ENCODE measurements around the gene DEFB129. TPM values are rescaled to one million over a fixed set of nuclear protein-coding genes. Genes with fewer than 3 reads are reported as not detected.
"Not testable (repeated sequence)": the region's sequence is repeated elsewhere in the genome, so short reads cannot be mapped to it uniquely, and the experiment has no call there.

Gene DEFB129
- total RNA-seq, 1 donor from 2014 or later = not detected

DNA sequence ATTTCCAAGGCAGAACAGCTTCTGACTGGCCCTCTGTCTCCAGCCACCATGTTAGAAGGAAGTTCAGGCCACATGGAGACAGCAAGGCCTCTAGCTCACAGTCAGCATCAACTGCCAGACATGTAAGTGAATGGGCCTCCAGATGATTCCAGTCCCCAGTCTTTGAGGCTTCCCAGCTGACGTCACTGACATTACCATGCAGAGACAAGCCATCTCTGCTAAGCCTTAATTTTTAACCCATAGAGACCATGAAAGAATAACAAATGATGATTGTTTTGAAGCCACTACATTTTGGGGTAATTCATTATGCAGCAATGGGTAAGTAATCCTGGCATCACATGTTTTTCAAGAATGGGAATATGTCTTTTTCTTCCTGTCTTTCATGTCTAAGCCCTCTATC is 11.3 kb upstream of the DEFB129 start:
- no peaks in the 10 kb centered on the region for H3K4me1 Mint-ChIP-seq
- H3K4me3 Mint-ChIP-seq = no peak overlapping the region
- H3K27me3 Mint-ChIP-seq = peaks cover 24% of the 10 kb centered on the region
- ChIA-PET CTCF (interaction anchor here (1.0 kb wide), 1 partner anchor 51 kb away, joined by 4 read pairs; no protein-coding TSS in a partner anchor), POLR2A (no interaction called here)
- no peaks in the 10 kb centered on the region for H3K36me3 Mint-ChIP-seq (ENCODE audit: low read depth)
- intact Hi-C loops (cut with micrococcal nuclease) = no loop called here
- H3K27ac Mint-ChIP-seq = no peak overlapping the region
- H3K9me3 Mint-ChIP-seq = no peaks in the 10 kb centered on the region
- DNase-seq = no peak
- no peak for ATAC-seq (ENCODE audit: low read depth)
- TF ChIP-seq, protein P1, sequence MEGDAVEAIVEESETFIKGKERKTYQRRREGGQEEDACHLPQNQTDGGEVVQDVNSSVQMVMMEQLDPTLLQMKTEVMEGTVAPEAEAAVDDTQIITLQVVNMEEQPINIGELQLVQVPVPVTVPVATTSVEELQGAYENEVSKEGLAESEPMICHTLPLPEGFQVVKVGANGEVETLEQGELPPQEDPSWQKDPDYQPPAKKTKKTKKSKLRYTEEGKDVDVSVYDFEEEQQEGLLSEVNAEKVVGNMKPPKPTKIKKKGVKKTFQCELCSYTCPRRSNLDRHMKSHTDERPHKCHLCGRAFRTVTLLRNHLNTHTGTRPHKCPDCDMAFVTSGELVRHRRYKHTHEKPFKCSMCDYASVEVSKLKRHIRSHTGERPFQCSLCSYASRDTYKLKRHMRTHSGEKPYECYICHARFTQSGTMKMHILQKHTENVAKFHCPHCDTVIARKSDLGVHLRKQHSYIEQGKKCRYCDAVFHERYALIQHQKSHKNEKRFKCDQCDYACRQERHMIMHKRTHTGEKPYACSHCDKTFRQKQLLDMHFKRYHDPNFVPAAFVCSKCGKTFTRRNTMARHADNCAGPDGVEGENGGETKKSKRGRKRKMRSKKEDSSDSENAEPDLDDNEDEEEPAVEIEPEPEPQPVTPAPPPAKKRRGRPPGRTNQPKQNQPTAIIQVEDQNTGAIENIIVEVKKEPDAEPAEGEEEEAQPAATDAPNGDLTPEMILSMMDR (IDR thresholded peaks at IDR 0.05) = no peak

DNA sequence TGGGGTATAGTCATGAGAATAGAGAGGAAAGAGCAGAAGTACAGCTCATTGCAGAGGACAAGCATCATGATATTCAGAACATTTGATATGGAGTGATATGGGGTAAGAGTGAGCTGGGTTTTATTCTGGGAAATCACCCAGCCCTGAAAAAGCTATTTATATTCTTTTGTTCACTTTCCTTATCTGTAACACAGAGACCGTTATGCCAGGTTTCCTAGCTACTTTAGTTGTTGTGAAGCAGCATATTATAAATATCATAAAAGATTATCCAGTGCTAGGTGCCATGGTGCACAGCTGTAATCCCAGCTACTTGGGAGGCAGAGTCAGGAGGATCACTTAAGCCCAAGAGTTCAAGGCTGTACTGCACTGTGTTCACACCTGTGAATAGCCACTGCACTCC is 9.8 kb upstream of the DEFB129 start:
- no peaks in the 10 kb centered on the region for H3K9me3 Mint-ChIP-seq
- H3K36me3 Mint-ChIP-seq (ENCODE audit: low read depth) = no peaks in the 10 kb centered on the region
- TF ChIP-seq, protein P1 (IDR thresholded peaks at IDR 0.05) = no peak
- DNase-seq (no peak), ATAC-seq (ENCODE audit: low read depth) (no peak)
- no peak overlapping the region for H3K4me3 Mint-ChIP-seq
- intact Hi-C loops (cut with micrococcal nuclease) = no loop called here
- ChIA-PET CTCF (interaction anchor here (1.6 kb wide), 1 partner anchor 49 kb away, joined by 6 read pairs; no protein-coding TSS in a partner anchor), POLR2A (no interaction called here)
- no peaks in the 10 kb centered on the region for H3K4me1 Mint-ChIP-seq
- no peak overlapping the region for H3K27ac Mint-ChIP-seq
- peaks cover 27% of the 10 kb centered on the region for H3K27me3 Mint-ChIP-seq

DNA sequence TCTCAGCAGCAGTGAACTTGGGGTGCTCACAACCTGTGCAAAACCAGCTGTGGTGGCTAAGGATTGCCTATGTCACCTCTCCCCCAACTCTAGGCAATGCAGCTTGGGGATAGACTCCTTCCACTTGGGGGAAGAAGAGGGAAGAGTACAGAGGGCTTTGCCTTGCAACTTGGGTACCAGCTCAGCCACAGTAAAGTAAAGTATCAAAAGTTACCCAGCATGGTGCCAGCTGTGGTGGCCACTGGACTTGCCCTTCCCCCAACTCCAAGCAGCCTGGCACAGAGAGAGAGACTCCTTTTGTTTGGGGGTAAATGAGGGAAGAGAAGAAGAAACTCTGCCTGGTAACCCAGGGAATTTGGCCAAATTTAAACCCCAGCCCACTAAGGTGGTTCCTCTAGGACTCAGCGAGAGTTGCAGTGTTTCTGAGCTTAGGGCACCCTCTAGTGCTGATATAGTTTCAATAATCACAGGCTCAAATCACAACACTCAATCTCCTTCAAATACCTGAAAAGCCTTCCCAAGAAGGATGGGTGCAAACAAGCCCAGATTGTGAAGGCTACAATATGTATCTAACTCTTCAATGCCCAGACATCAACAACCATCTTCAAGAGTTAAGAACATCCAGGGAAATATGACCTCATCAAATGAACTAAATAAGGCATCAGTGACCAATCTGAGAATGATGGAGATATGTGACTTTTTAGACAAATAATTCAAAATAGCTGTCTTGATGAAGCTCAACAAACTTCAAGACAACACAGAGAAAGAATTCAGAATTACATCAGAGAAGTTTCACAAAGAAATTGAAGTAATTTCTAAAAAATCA is 7.6 kb upstream of the DEFB129 start:
- POLR2A ChIA-PET = no interaction called here
- intact Hi-C loops (cut with micrococcal nuclease) = no loop called here
- Mint-ChIP-seq H3K4me3 (no peak overlapping the region), H3K4me1 (no peaks in the 10 kb centered on the region), H3K36me3 (ENCODE audit: low read depth) (no peaks in the 10 kb centered on the region), H3K27me3 (peaks cover 27% of the 10 kb centered on the region), H3K9me3 (no peaks in the 10 kb centered on the region), H3K27ac (no peak overlapping the region)
- CTCF ChIA-PET = interaction anchor here (1.5 kb wide), 1 partner anchor 47 kb away, joined by 4 read pairs; no protein-coding TSS in a partner anchor
- DNase-seq (no peak), ATAC-seq (ENCODE audit: low read depth) (no peak)
- TF ChIP-seq, protein P1 (IDR thresholded peaks at IDR 0.05) = no peak

DNA sequence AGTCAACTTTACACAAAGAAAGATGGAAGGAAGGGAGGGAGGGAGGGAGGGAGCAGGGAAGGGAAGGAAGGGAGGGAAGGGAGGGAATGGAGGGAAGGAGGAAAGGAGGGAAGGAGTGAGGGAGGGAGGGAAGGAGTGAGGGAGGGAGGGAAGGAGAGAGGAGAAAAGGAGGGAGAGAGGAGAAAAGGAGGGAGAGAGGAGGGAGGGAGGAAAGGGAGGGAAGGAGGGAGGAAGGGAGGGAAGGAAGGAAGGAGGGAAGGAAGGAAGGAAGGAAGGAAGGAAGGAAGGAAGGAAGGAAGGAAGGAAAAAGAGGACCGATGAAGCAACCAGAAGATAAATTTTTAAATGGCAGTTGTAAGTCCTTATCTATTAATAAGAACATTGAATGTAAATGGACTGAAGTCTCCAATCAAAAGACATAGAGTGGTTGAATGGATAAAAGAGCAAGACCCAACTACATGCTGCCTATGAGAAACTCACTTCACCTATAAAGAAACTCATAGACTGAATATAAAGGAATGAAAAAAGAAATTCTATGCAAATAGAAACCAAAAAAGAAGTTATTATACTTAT is 5.7 kb upstream of the DEFB129 start:
- DNase-seq (no peak), ATAC-seq (ENCODE audit: low read depth) (no peak)
- TF ChIP-seq, protein P1 (IDR thresholded peaks at IDR 0.05) = no peak
- no peaks in the 10 kb centered on the region for H3K9me3 Mint-ChIP-seq
- ChIA-PET CTCF (no interaction called here), POLR2A (no interaction called here)
- no peaks in the 10 kb centered on the region for H3K4me1 Mint-ChIP-seq
- H3K27ac Mint-ChIP-seq = no peak overlapping the region
- no peak overlapping the region for H3K4me3 Mint-ChIP-seq
- H3K27me3 Mint-ChIP-seq = peaks cover 27% of the 10 kb centered on the region
- intact Hi-C loops (cut with micrococcal nuclease) = no loop called here
- H3K36me3 Mint-ChIP-seq (ENCODE audit: low read depth) = no peaks in the 10 kb centered on the region

DNA sequence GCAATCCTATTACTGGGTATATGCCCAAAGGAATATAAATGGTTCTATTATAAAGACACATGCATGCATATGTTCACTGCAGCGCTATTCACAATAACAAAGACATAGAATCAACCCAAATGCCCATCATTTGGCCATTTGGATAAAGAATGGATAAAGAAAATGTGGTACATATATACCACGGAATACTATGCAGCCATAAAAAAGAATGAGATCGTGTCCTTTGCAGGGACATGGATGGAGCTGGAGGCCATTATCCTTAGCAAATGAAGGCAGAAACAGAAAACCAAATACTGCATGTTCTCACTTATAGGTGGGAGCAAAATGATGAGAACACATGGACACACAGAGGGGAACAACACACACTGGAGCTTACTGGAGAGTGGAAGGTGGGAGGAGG is 1.2 kb upstream of the DEFB129 start:
- H3K27ac Mint-ChIP-seq; H3K4me3 Mint-ChIP-seq; intact Hi-C loops (cut with micrococcal nuclease); H3K27me3 Mint-ChIP-seq; H3K36me3 Mint-ChIP-seq (ENCODE audit: low read depth); CTCF ChIA-PET; H3K9me3 Mint-ChIP-seq; DNase-seq; ATAC-seq (ENCODE audit: low read depth): not testable (repeated sequence)
- H3K4me1 Mint-ChIP-seq = peaks cover 20% of the 10 kb centered on the region
- POLR2A ChIA-PET = interaction anchor here (0.5 kb wide), 1 partner anchor 14 kb away, joined by 3 read pairs; no protein-coding TSS in a partner anchor

Measured in activated B cell treated with CpG ODN at 0.5 μM for 24 hours (primary cell).